Sigmoid colon (tissue), 7 donors: ENCODE measurements around the gene ADAMTSL2. TPM values are rescaled to one million over a fixed set of nuclear protein-coding genes. Genes with fewer than 3 reads are reported as not detected.
A peak's percentile ranks its signal among the peaks of the same experiment; 100 is the strongest.

Experiments
- DNase-seq: peaks from one replicate; pipeline ENCODE4 v3.0.0-alpha.2; 2019
- H3K27ac ChIP-seq, 4 donors: fragments of 200-600 bp; sonication (generic); one replicate each; pipeline ENCODE4 v1.5.1; 2016 to 2019; ENCODE audit warnings: mild to moderate bottlenecking in 1 of 4
- H3K27me3 ChIP-seq, 3 donors: fragments of 200-600 bp; sonication (generic); one replicate each; pipeline ENCODE4 v1.5.1; 2019; ENCODE audit warnings: mild to moderate bottlenecking in 1 of 3
- H3K36me3 ChIP-seq, 4 donors: fragments of 200-600 bp; sonication (generic); one replicate each; pipeline ENCODE4 v1.5.1; 2016 to 2019
- H3K4me1 ChIP-seq, 4 donors: fragments of 200-600 bp; sonication (generic); one replicate each; pipeline ENCODE4 v1.5.1; 2017 to 2019
- H3K4me3 ChIP-seq, 4 donors: fragments of 200-600 bp; sonication (generic); one replicate each; pipeline ENCODE4 v1.5.1; 2017 to 2019; ENCODE audit warnings: mild to moderate bottlenecking in 2 of 4, moderate library complexity in 1 of 4
- H3K9me3 ChIP-seq, 4 donors: fragments of 200-600 bp in 3 of 4; sonication (generic) in 3 of 4; one replicate each; pipeline versions ENCODE4 v1.5.1 to v1.6.1; 2013 to 2019
- EP300 ChIP-seq, 4 donors: sonication (generic); formaldehyde crosslinking; IDR thresholded peaks; one replicate each; pipeline ENCODE4 v1.6.1; 2017; ENCODE audit warnings: antibody characterized with exemption in 4 of 4
- POLR2A ChIP-seq, 2 donors: fragments of 450-650 bp; IDR thresholded peaks; one replicate each; pipeline ENCODE4 v1.6.1; 2016; ENCODE audit warnings: antibody characterized with exemption in 2 of 2, mild to moderate bottlenecking in 2 of 2, moderate library complexity in 2 of 2
- POLR2AphosphoS5 ChIP-seq, 4 donors: sonication (generic); formaldehyde crosslinking; IDR thresholded peaks; one replicate each; pipeline ENCODE4 v1.6.1; 2017; ENCODE audit warnings: antibody characterized with exemption in 4 of 4
- WGBS, 2 donors: extraction: QIAGEN DNeasy Blood & Tissue Kit; methylation state at CpG; one replicate each; pipeline ENCODE4 v1.1.7; 2013; 5-methylcytosine and 5-hydroxymethylcytosine counted together
- intact Hi-C: fragments of 100-400 bp; cut with DNase I; formaldehyde crosslinking; loops from one replicate; pipeline ENCODE4 v1.15.1; 2023
- polyA plus RNA-seq, 3 donors: library from polyadenylated mRNA; stranded (reverse); fragments of 200-250 nt; gene quantifications; one replicate each; pipeline ENCODE4 v1.2.3, GENCODE V29; 2013
- total RNA-seq, 4 donors: library from RNA; depleted of rRNA; stranded (reverse); fragments of >200 nt; gene quantifications; one replicate each; pipeline ENCODE4 v1.1.0, GENCODE V29; 2016
- TF ChIP-seq, protein P1 (sequence below), 4 experiments: fragments of 450-650 bp in 3 of 4; fragments of 200-600 bp in 1 of 4; IDR thresholded peaks; one replicate each; pipeline ENCODE4 v1.5.1; 2016 to 2019; ENCODE audit warnings: antibody characterized with exemption in 4 of 4, mild to moderate bottlenecking in 3 of 4, moderate library complexity in 2 of 4
- donor health status: healthy with polysubstance abuse.
- donor health status: Bipolar disorder and iron deficiency.
- donor health status: healthy.

Gene ADAMTSL2
- total and polyA plus RNA-seq, 7 donors: 0.33 to 4.2 (median 0.81) TPM

- no peak overlapping the region for H3K4me3 ChIP-seq
- intact Hi-C loops: no loop called here
- H3K36me3 ChIP-seq: no peaks in the 10 kb centered on the region
- H3K4me1 ChIP-seq: peaks cover 0 to 7% (median 0%) of the 10 kb centered on the region in 4 donors
- H3K9me3 ChIP-seq: peaks cover 0 to 12% (median 4%) of the 10 kb centered on the region in 4 donors
- no peak for DNase-seq
- TF ChIP-seq POLR2AphosphoS5 (IDR thresholded peaks at IDR 0.05): peak in 2 of 4 donors; percentile 23 to 53
- peak in 1 of 4 donors; percentile 17 for TF ChIP-seq EP300 (IDR thresholded peaks at IDR 0.05)
- no peak for TF ChIP-seq POLR2A (IDR thresholded peaks at IDR 0.05)
- peaks cover 0 to 24% (median 4%) of the 10 kb centered on the region in 3 donors for H3K27me3 ChIP-seq
- WGBS, 2 donors: 55 to 68% methylated on average over 19 of the region's 19 CpGs
- H3K27ac ChIP-seq: no peak overlapping the region
Observed at GRCh38 chr9:133499132-133499891, 35.2 kb upstream of the ADAMTSL2 start.

GRCh38 chr9:133499892-133500270 lies 34.6 kb upstream of the ADAMTSL2 start:
- H3K27me3 ChIP-seq: peaks cover 0 to 24% (median 4%) of the 10 kb centered on the region in 3 donors
- H3K9me3 ChIP-seq: peaks cover 0 to 12% (median 4%) of the 10 kb centered on the region in 4 donors
- no peak for DNase-seq
- H3K4me1 ChIP-seq: peaks cover 0 to 7% (median 0%) of the 10 kb centered on the region in 4 donors
- WGBS, 2 donors: 80 to 83% methylated on average over 12 of the region's 12 CpGs
- no peak overlapping the region for H3K4me3 ChIP-seq
- H3K36me3 ChIP-seq: no peaks in the 10 kb centered on the region
- H3K27ac ChIP-seq: no peak overlapping the region
- intact Hi-C loops: no loop called here
- TF ChIP-seq EP300 (IDR thresholded peaks at IDR 0.05) (no peak), POLR2A (IDR thresholded peaks at IDR 0.05) (no peak), POLR2AphosphoS5 (IDR thresholded peaks at IDR 0.05) (no peak)
- TF ChIP-seq, protein P1, sequence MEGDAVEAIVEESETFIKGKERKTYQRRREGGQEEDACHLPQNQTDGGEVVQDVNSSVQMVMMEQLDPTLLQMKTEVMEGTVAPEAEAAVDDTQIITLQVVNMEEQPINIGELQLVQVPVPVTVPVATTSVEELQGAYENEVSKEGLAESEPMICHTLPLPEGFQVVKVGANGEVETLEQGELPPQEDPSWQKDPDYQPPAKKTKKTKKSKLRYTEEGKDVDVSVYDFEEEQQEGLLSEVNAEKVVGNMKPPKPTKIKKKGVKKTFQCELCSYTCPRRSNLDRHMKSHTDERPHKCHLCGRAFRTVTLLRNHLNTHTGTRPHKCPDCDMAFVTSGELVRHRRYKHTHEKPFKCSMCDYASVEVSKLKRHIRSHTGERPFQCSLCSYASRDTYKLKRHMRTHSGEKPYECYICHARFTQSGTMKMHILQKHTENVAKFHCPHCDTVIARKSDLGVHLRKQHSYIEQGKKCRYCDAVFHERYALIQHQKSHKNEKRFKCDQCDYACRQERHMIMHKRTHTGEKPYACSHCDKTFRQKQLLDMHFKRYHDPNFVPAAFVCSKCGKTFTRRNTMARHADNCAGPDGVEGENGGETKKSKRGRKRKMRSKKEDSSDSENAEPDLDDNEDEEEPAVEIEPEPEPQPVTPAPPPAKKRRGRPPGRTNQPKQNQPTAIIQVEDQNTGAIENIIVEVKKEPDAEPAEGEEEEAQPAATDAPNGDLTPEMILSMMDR (IDR thresholded peaks at IDR 0.05): no peak

- H3K9me3 ChIP-seq: peaks cover 0 to 12% (median 4%) of the 10 kb centered on the region in 4 donors
- no peak for DNase-seq
Observed at GRCh38 chr9:133502112-133502511, 32.4 kb upstream of the ADAMTSL2 start.

GRCh38 chr9:133505186-133505830 lies 29.2 kb upstream of the ADAMTSL2 start:
- H3K36me3 ChIP-seq: no peaks in the 10 kb centered on the region
- H3K4me1 ChIP-seq: peaks cover 0 to 13% (median 10%) of the 10 kb centered on the region in 4 donors
- TF ChIP-seq, protein P1 (IDR thresholded peaks at IDR 0.05): no peak
- no peak for TF ChIP-seq POLR2AphosphoS5 (IDR thresholded peaks at IDR 0.05)
- DNase-seq: no peak
- intact Hi-C loops: no loop called here
- no peak overlapping the region for H3K4me3 ChIP-seq
- 88 to 89% methylated on average over 13 of the region's 13 CpGs for WGBS, 2 donors
- H3K9me3 ChIP-seq: peaks cover 0 to 12% (median 4%) of the 10 kb centered on the region in 4 donors
- H3K27ac ChIP-seq: peak overlapping the region in 1 of 4 donors; percentile 42
- H3K27me3 ChIP-seq: no peaks in the 10 kb centered on the region

More at GRCh38 chr9:133502112-133502511, 32.4 kb upstream of the ADAMTSL2 start:
- no peaks in the 10 kb centered on the region for H3K36me3 ChIP-seq
- no peak overlapping the region for H3K27ac ChIP-seq
- TF ChIP-seq POLR2A (IDR thresholded peaks at IDR 0.05) (no peak), EP300 (IDR thresholded peaks at IDR 0.05) (no peak), POLR2AphosphoS5 (IDR thresholded peaks at IDR 0.05) (no peak)
- TF ChIP-seq, protein P1 (IDR thresholded peaks at IDR 0.05): no peak
- WGBS, 2 donors: 96 to 98% methylated on average over 1 of the region's 1 CpG
- intact Hi-C loops: no loop called here
- H3K27me3 ChIP-seq: peaks cover 0 to 12% (median 0%) of the 10 kb centered on the region in 3 donors
- no peak overlapping the region for H3K4me3 ChIP-seq
- peaks cover 0 to 7% (median 0%) of the 10 kb centered on the region in 4 donors for H3K4me1 ChIP-seq
